NCI-H128 (cell line): Measurements from ENCODE around the gene PDIA3.
"Not testable (repeated sequence)": the region's sequence is repeated elsewhere in the genome, so short reads cannot be mapped to it uniquely, and the experiment has no call there.

Experiments used
- DNase-seq: peaks from one replicate; lab custom pipeline; 2025; ENCODE audit not compliant: unreplicated experiment; lab: John Stamatoyannopoulos, UW

Gene PDIA3

DNA sequence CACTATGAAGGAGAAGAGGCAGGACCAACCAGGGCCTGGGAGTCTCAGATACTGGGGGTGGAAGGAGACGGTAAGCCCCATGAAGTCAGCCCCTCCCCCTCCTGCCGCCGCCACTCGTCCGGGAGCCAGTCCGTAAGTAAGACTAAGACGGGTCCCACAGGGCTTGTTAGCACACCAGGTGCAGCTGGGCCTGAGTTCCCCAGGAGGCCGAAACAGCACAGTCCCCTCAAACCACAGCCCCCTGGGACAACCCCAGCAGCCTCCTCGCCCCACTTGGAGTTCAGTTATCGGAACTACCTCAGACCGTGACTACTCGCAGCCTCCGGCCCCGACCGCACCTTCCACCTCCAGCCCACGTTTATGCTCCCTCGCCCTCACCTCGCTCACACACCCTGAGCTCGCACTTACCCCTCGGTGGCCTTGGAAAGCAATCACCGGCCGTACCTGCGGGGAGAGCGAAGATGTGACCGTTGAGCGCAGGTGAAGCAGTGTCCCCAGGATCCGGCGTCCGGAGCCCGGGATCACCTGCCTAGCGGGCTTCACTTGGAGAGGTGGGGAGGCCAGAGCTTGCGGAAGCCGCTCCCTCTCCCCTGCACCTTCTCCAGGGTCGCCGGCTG, 30.0 kb downstream of the PDIA3 start:
- DNase-seq: no peak

- peak; percentile 54 for DNase-seq
Observed at GRCh38 chr15:43776718-43777266, 30.6 kb downstream of the PDIA3 start, which contains the start of gene ELL3. ELL3 (minus strand) TSS chr15:43776966; CDS start chr15:43776901, 65 bp downstream.

DNA sequence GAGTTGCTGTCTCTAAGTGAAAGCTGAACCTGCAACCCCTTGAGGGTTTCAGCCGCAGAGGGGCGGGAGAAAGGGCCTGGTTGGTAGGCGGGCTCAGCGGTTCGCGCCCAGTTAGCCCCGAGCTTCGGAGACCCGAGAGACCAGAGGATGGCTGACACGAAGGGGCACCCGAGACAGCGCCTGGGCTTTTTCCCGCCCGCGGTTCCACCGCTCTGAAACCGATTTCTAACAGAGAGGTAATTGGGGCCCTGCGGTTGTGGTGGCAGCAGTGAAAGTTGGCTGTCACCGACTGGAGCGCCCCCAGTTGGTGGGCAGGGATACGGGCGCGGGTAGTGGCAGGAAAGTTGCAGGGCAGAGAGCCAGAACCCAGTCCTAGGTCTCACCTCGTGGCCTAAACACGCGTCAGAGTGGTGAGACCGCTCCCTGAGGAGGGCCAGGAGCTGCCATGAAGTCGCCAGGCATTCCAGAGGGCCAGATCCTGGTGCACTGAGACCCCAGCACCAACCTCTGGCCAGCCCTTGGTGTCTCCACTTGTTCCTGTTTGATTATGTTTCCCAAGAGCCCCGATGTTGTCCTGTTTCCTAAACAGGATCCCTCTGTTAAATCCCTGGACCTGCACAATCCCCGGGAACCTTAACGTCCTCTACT, 31.2 kb downstream of the PDIA3 start:
- DNase-seq: no peak

DNA sequence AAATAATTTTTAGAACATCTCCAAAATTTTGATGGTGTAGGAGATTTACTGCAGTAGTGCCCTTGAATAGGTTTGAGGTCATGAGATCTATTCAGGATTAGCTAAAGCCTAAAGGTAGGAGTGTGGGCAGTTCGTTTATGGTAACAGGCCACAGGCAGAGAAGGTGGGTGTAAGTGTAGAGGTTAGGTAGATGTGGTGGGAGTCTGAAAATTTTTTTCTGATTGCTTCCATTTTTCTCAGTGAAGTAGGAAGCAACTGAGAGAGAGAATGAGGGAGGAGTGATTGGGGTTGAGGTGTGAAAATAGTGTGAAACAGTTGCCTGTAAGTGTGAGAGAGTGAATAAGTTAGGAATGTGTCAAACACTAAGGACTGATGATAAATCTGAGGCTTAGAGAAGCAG, 32.8 kb downstream of the PDIA3 start:
- no peak for DNase-seq

GRCh38 chr15:43789409-43789808, 43.2 kb downstream of the PDIA3 start:
- DNase-seq: no peak

- peak; percentile 93 for DNase-seq
Observed at GRCh38 chr15:43791993-43792760, 45.9 kb downstream of the PDIA3 start, which contains the start of gene SERF2. SERF2 (plus strand) TSS chr15:43792320; CDS start chr15:43792377, 57 bp downstream.

DNA sequence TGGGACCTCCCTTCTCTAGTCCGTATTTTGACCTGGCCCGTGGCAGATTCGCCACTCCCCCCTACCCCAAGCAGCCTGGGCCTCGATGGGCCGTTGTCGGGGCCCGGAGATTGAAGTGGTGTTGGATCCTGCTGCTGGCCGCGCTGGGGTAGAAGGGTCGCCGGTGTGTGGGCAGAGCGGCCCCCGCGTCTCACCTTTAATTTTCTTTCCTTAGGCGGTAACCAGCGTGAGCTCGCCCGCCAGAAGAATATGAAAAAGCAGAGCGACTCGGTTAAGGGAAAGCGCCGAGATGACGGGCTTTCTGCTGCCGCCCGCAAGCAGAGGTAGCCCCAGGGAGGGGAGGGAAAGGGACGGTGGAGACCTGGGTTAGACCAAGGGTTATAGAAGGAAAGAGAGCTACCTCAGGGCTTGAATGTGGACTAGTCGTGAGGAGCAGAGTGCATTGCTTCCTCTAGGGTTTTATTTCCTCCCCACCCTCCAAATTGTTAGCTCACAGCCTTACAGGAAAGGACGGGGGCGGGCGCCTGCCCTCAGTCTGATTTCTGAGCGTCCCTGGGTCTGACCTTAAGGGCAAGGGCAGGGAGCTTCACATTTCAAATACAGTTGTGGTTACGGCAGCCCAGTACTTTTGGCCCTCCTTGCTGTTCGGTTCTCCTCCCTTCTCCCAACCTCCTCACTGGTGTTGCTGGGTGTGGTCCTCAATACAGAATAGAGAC, 46.7 kb downstream of the PDIA3 start:
- DNase-seq: no peak

- no peak for DNase-seq
Observed at GRCh38 chr15:43793647-43794046, 47.4 kb downstream of the PDIA3 start.

GRCh38 chr15:43794269-43795037, 48.2 kb downstream of the PDIA3 start:
- no peak for DNase-seq

GRCh38 chr15:43795197-43795596, 49.0 kb downstream of the PDIA3 start:
- DNase-seq: no peak

DNA sequence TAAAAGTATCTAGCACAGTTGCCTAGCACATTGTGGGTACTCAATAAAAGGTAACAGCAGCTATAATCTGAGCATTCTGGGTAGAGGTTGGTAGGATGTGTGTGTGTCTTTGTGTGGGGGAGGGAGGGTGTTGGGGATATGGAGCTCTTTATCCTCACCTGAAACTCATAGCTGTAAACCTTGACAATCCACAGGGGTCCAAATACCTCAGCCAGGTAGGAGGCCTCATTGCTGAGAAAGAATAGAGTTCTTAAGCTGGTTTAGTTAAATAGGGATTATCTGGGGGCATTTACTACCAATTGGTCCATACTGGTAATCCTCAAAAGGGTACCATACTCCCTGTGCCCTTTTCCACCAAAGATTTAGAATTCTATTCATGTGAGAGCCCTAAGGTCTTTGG, 49.8 kb downstream of the PDIA3 start:
- no peak for DNase-seq

DNA sequence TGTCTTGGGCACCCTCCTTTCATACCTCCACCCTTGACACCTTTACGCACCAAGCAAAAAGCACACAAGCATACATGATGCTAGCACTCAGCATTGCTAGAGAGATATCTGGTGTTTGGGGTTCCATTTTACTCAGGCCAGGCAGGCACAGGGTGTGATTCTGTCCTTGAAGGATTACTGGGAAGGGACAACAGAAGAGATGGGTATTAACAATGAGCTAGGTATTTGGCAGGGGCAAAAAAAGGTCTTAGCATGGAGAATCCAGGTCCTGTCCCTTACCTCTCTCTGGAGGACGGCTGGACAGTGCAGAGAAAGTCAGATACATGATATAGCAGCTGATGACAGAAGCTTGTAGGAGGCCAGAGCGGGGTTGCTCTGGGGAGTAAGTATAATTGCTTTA, 50.3 kb downstream of the PDIA3 start:
- no peak for DNase-seq

DNA sequence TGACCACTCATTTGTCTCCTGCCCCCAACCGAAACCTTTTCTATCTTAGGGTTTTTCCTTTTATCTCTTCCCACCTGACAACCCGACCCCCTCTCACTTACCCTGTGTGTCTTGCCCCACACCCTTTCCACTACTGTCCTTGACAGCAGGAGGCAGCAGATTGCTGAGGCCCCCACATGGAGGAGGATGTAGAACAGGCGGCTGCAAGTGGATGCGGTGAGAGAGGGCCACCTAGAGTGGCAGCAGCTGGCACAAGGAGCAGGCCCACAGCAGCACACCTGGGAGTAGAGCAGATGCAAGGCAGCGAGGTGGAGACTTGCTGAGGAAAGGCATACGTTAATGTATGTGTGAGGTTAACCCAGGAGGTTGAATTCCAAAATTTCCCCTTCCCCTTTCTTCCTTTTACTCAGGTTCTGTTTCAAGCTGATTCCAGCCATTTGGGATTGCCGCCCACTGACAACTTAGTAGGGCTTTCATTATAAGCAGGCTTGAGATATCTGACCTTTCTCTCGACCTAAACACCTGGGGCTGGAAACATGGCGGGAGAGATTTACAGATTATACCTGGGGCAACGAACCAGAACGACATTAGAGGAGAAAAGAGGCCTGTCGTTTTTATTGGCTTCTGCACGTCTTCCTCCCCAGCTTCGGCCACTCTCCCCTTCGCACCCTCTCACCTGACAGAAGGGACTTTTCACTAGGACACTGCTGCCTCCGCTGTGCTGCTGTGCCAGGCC, 53.1 kb downstream of the PDIA3 start:
- DNase-seq: no peak

GRCh38 chr15:43799945-43800285, 53.7 kb downstream of the PDIA3 start, which contains the start of gene SERINC4:
SERINC4 (minus strand) TSS chr15:43800220; CDS start chr15:43799986, 234 bp downstream.
- no peak for DNase-seq

GRCh38 chr15:43800286-43801141, 54.3 kb downstream of the PDIA3 start, which contains the start of gene HYPK:
HYPK (plus strand) TSS chr15:43800599; CDS start chr15:43800623, 24 bp downstream.
- DNase-seq: peak; percentile 53

GRCh38 chr15:43802676-43803075, 56.4 kb downstream of the PDIA3 start:
- not testable (repeated sequence) for DNase-seq

DNA sequence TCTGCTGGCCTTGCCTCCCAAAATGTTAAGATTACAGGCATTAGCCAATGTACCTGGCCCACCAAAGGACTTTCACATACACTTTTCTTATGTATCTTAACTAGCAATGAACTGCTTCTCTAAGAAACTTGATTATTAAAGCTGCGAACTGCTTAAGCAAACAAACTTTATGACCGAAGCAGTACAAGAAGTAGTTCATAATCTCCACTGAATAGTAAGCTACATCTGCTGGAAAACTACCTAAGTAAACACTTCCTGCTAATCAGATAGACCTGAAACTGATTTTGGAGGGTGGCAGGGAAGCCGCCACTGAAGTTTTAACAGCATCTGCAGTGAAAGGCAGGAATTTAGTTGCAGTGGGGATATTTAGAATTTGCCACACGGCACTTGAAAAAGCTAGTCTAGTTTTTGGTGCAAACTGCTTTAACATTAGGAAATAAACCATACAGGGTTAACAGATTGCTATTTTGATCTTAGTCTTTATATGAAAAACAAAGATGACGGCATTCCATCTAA, 62.3 kb downstream of the PDIA3 start:
- DNase-seq: no peak

DNA sequence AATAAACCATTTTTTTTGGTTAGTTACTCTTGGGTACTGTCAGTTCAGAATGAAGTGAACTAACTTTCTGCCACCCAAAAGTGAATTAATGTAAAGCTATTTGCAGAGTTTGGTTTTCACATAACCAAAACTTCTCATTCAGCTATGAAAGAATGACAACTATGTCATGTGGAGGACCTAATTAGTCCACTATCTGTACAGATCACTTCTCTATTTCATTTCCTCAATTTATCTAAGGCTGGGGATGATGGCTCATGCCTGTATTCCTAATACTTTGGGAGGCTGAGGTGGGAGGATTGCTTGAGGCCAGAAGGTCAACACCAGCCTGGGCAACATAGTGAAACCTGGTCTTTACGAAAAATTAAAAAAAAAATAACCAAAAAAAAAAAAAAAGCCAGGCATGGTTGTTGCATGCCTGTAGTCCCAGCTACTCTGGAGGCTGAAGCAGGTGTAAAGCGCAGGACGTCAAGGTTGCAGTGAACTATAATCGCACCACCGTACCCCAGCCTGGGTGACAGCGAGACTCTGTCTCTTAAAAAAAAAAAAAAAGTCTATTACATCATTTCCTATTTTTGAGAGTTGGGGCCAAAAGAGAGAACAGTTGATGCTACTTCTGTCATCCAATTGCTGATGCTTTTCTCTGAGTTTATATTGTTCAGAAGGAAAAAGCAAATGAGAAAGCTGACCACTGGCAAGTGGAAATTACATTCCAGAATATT, 62.9 kb downstream of the PDIA3 start:
- no peak for DNase-seq
